HEK293 (cell line): Measurements from ENCODE around the gene SPC24.
"Not testable (repeated sequence)": the region's sequence is repeated elsewhere in the genome, so short reads cannot be mapped to it uniquely, and the experiment has no call there.

Experiments
- CTCF ChIA-PET: fragments of 350-600 bp; formaldehyde crosslinking; extraction: SDS; loops from one replicate; lab custom pipeline; 2021; ENCODE audit warnings: antibody characterized with exemption; lab: Yijun Ruan, JAX
- POLR2A ChIA-PET: fragments of 300-600 bp; formaldehyde crosslinking; extraction: SDS; loops from one replicate; lab custom pipeline; 2020; ENCODE audit warnings: antibody characterized with exemption, inconsistent platforms; lab: Yijun Ruan, JAX
- H3K27ac ChIP-seq: fragments of 200-500 bp; sonication (Bioruptor generic); 2 replicates; pipeline ENCODE4 v1.5.1; 2014; ENCODE audit warnings: low read depth, low read length, control low read depth, inconsistent platforms; ENCODE audit errors: extremely low read depth
- H3K36me3 ChIP-seq, 2 experiments: fragments of 200-500 bp in 1 of 2; sonication (Bioruptor generic) in 1 of 2; 1 replicate in 1 of 2; 2 replicates in 1 of 2; pipeline ENCODE4 v1.5.1; 2014 to 2017; ENCODE audit warnings: inconsistent platforms in 2 of 2, low read length in 2 of 2; ENCODE audit not compliant: control insufficient read depth in 2 of 2, insufficient read depth in 1 of 2
- H3K4me1 ChIP-seq: fragments of 200-500 bp; sonication (Bioruptor generic); 2 replicates; pipeline ENCODE4 v1.5.1; 2014; ENCODE audit warnings: mild to moderate bottlenecking, low read length, inconsistent platforms; ENCODE audit not compliant: control insufficient read depth, insufficient read depth
- H3K4me3 ChIP-seq: 2 replicates; pipeline ENCODE4 v1.5.1; 2011; ENCODE audit warnings: low read depth, mild to moderate bottlenecking, control low read depth, low read length, moderate library complexity
- H3K9me3 ChIP-seq: fragments of 200-500 bp; sonication (Bioruptor generic); 2 replicates; pipeline ENCODE4 v1.5.1; 2014; ENCODE audit warnings: low read depth, low read length, inconsistent platforms; ENCODE audit not compliant: control insufficient read depth, insufficient read depth
- KLF10 ChIP-seq: fragments of 450-650 bp; IDR thresholded peaks from 2 replicates; pipeline ENCODE4 v1.5.1; 2018; ENCODE audit warnings: missing biosample characterization, mild to moderate bottlenecking, missing genetic modification characterization
- MEIS1 ChIP-seq: sonication (generic); formaldehyde crosslinking; IDR thresholded peaks from 2 replicates; pipeline ENCODE4 v1.8.1; 2022; ENCODE audit warnings: missing genetic modification reagents, mild to moderate bottlenecking, borderline replicate concordance
- SETDB1 ChIP-seq: IDR thresholded peaks from one replicate; pipeline ENCODE4 v1.6.1; 2017; ENCODE audit warnings: mild to moderate bottlenecking, low read length, moderate library complexity, mixed read lengths; ENCODE audit not compliant: insufficient read length
- YY1 ChIP-seq: fragments of 450-650 bp; formaldehyde crosslinking; IDR thresholded peaks from 2 replicates; pipeline ENCODE4 v1.5.1; 2018; ENCODE audit warnings: missing biosample characterization, missing genetic modification characterization
- ZBTB21 ChIP-seq: fragments of 450-650 bp; formaldehyde crosslinking; IDR thresholded peaks from 2 replicates; pipeline ENCODE4 v1.5.1; 2017; ENCODE audit warnings: missing biosample characterization, missing genetic modification characterization
- ZEB2 ChIP-seq: fragments of 450-650 bp; formaldehyde crosslinking; IDR thresholded peaks from 2 replicates; pipeline ENCODE4 v1.5.1; 2016; ENCODE audit warnings: missing biosample characterization, missing genetic modification characterization
- ZFP41 ChIP-seq: fragments of 450-650 bp; formaldehyde crosslinking; IDR thresholded peaks from 2 replicates; pipeline ENCODE4 v1.5.1; 2016; ENCODE audit warnings: missing biosample characterization, missing genetic modification characterization, borderline replicate concordance
- ZNF133 ChIP-seq: fragments of 450-650 bp; formaldehyde crosslinking; IDR thresholded peaks from 2 replicates; pipeline ENCODE4 v1.5.1; 2016; ENCODE audit warnings: missing biosample characterization, missing genetic modification characterization
- ZNF266 ChIP-seq: fragments of 450-650 bp; formaldehyde crosslinking; IDR thresholded peaks from 2 replicates; pipeline ENCODE4 v1.5.1; 2016; ENCODE audit warnings: missing biosample characterization, missing genetic modification characterization, low read depth
- ZNF366 ChIP-seq: fragments of 450-650 bp; formaldehyde crosslinking; conservative IDR thresholded peaks from 2 replicates; pipeline ENCODE4 v1.5.1; 2016; ENCODE audit warnings: missing biosample characterization, missing genetic modification characterization
- ZNF488 ChIP-seq: fragments of 450-650 bp; formaldehyde crosslinking; IDR thresholded peaks from 2 replicates; pipeline ENCODE4 v1.5.1; 2016; ENCODE audit warnings: missing biosample characterization, missing genetic modification characterization
- ZNF510 ChIP-seq: fragments of 450-650 bp; formaldehyde crosslinking; IDR thresholded peaks from 2 replicates; pipeline ENCODE4 v1.5.1; 2018; ENCODE audit warnings: mild to moderate bottlenecking, missing genetic modification characterization, missing biosample characterization; ENCODE audit not compliant: insufficient replicate concordance
- ZNF571 ChIP-seq: fragments of 450-650 bp; formaldehyde crosslinking; IDR thresholded peaks from 2 replicates; pipeline ENCODE4 v1.5.0; 2017; ENCODE audit warnings: missing biosample characterization, missing genetic modification characterization
- ZNF660 ChIP-seq: fragments of 450-650 bp; IDR thresholded peaks from 2 replicates; pipeline ENCODE4 v1.5.1; 2018; ENCODE audit warnings: missing biosample characterization, mild to moderate bottlenecking, missing genetic modification characterization
- TF ChIP-seq, protein P1 (sequence below): sonication (generic); formaldehyde crosslinking; IDR thresholded peaks from 2 replicates; pipeline ENCODE4 v1.8.1; 2022; ENCODE audit warnings: mild to moderate bottlenecking, moderate library complexity, missing genetic modification reagents

The SPC24 gene

DNA sequence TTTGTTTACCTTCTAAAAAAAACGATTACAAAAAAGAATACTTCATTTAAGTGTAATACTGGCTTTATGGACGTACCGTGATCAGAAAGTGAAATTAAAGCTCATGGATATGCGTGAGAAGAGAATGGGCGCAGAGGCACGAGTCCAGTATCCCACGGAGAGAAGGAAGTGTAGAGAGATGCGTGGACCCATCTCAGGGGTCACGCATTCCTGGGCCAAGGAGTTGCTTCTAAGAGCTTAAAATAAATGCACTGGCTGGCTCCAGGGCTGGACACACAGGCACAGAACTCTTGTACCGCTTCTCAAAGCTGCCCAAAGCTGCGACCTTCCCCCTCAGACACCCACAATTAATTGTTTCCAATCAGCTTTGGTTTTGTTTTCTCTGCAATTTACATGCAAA lies 8.7 kb upstream of the SPC24 start:
- no peak for TF ChIP-seq KLF10
- 0 out of 2 replicates have a peak, but pooled peaks have one; percentile 46 for TF ChIP-seq ZNF366 (tag by site-specific recombination)
- Histone ChIP-seq H3K27ac (no peak overlapping the region), H3K36me3 (peaks cover 4 to 29% of the 10 kb centered on the region in 2 experiments; a peak in 2 of 3 replicates), H3K9me3 (no peaks in the 10 kb centered on the region), H3K4me1 (no peaks in the 10 kb centered on the region), H3K4me3 (no peak overlapping the region)
- ChIA-PET CTCF (interaction anchor here (0.5 to 1.3 kb wide), 4 partner anchors 10 to 98 kb away, joined by 3 to 4 read pairs (median 4); partner anchors contain the start of gene DOCK6), POLR2A (interaction anchor here (1.2 to 1.4 kb wide), 2 partner anchors 12 to 21 kb away, joined by 4 to 5 read pairs; no protein-coding TSS in a partner anchor)

DNA sequence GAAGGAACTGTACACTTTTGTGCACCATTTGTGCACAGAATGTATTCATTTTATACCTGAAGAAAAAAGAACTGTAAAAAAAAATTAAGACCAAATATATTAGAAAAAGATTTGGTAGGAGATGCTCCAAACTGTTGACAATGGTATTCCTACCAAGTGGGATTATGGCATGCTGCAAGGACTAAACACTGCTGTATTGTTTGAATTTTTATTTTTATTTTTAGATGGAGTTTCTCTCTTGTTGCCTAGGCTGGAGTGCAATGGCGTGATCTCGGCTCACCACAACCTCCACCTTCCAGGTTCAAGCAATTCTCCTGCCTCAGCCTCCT lies 4.8 kb upstream of the SPC24 start:
- ChIA-PET POLR2A (interaction anchor here (0.6 kb wide), 1 partner anchor 40 kb away, joined by 3 read pairs; no protein-coding TSS in a partner anchor), CTCF (interaction anchor here (0.6 kb wide), 1 partner anchor 184 kb away, joined by 3 read pairs; no protein-coding TSS in a partner anchor)
- H3K27ac ChIP-seq, H3K9me3 ChIP-seq, H3K36me3 ChIP-seq, H3K4me1 ChIP-seq, H3K4me3 ChIP-seq: not testable (repeated sequence)
- peak; percentile 84 for TF ChIP-seq SETDB1

DNA sequence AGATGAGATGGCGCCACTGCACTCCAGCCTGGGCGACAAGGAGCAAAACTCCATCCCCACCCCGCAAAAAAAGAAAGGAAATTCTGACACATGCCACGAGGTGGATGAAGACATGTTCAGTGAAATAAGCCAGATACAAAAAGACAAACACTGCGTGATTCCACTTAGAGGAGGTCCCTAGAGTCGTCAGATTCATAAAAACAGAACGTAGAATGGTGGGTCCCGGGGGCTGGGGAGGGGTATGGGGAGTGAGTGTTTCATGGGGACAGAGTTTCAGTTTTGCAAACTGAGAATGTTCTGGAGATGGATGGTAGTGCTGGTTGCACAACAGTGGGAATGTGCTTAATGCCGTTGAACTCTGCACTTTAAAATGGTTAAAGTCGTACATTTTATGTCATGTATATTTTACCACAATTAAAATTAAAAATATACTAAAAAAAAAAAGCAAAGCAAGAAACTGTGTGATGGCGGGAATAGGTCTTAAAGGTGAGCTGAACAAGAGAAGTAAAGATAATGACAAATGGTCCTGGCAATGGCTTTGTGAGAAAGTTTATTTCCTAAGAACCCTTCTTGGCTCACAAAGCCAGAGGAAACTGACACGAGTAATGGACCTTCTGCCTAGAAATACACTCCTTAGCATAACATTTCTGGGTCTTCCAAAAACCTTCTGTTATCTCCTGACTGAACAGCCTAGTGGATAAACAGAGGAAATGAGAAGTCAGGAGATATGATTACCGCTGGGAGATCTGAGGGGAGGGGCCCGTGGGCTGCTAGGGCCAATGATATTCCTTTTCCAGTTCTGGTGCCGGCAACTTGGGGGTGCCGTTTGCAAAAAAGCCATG lies 4.2 kb upstream of the SPC24 start:
- H3K9me3 ChIP-seq: no peaks in the 10 kb centered on the region
- no peak overlapping the region for H3K4me3 ChIP-seq
- no peak overlapping the region for H3K27ac ChIP-seq
- no peaks in the 10 kb centered on the region; the same call in 1 of the 2 replicates for H3K4me1 ChIP-seq
- peaks cover 0 to 2% of the 10 kb centered on the region in 2 experiments; a peak in 1 of 3 replicates for H3K36me3 ChIP-seq
- ChIA-PET POLR2A (no interaction called here), CTCF (interaction anchor here (0.6 kb wide), 1 partner anchor 185 kb away, joined by 3 read pairs; no protein-coding TSS in a partner anchor)
- TF ChIP-seq ZNF571 (tag by site-specific recombination) (no peak), MEIS1 (CRISPR knock-in tag) (no peak), ZNF266 (tag by site-specific recombination) (no peak)

DNA sequence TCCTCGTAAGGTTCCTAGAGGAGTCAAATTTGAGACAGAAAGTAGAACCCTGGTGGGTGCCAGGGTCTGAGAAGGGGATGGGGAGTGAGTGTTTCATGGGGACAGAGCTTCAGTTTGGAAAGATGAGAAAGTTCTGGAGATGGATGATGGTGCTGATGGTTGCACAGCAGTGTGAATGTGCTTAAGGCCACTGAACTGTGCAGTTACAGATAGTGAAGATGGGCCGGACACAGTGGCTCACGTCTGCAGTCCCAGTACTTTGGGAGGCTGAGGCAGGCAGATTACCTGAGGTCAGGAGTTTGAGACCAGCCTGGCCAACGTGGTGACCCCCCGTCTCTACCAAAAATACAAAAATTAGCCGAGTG lies 917 bp downstream of the SPC24 start:
- Histone ChIP-seq H3K4me1 (no peaks in the 10 kb centered on the region; the same call in 1 of the 2 replicates), H3K4me3 (peak overlapping the region; percentile 66), H3K27ac (no peak overlapping the region), H3K36me3 (peaks cover 0 to 20% of the 10 kb centered on the region in 2 experiments; a peak in 2 of 3 replicates), H3K9me3 (no peaks in the 10 kb centered on the region)
- TF ChIP-seq ZNF660 (tag by site-specific recombination) (no peak), ZNF510 (tag by site-specific recombination) (no peak), YY1 (tag by site-specific recombination) (no peak), ZNF133 (tag by site-specific recombination) (no peak), ZNF488 (tag by site-specific recombination) (no peak), ZFP41 (tag by site-specific recombination) (no peak), ZEB2 (tag by site-specific recombination) (no peak), ZBTB21 (tag by site-specific recombination) (no peak)
- TF ChIP-seq, protein P1, sequence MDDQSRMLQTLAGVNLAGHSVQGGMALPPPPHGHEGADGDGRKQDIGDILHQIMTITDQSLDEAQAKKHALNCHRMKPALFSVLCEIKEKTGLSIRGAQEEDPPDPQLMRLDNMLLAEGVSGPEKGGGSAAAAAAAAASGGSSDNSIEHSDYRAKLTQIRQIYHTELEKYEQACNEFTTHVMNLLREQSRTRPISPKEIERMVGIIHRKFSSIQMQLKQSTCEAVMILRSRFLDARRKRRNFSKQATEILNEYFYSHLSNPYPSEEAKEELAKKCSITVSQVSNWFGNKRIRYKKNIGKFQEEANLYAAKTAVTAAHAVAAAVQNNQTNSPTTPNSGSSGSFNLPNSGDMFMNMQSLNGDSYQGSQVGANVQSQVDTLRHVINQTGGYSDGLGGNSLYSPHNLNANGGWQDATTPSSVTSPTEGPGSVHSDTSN: no peak
- ChIA-PET POLR2A (interaction anchor here (3.8 to 5.9 kb wide), 2 partner anchors 11 to 16 kb away, joined by 20 to 37 read pairs; no protein-coding TSS in a partner anchor), CTCF (interaction anchor here (0.5 to 1.3 kb wide), 3 partner anchors 10 to 139 kb away, joined by 3 to 4 read pairs (median 3); no protein-coding TSS in a partner anchor)
